H1 (cell line): Measurements from ENCODE around the gene AVL9. TPM values are rescaled to one million over a fixed set of nuclear protein-coding genes. Genes with fewer than 3 reads are reported as not detected.

Experiments used
- CTCF ChIA-PET: fragments of 300-600 bp; sonication (Branson Sonifier 250); formaldehyde crosslinking; loops from one replicate; lab custom pipeline; 2021; ENCODE audit not compliant: partially characterized antibody; lab: Charles Lee
- POLR2A ChIA-PET: fragments of 300-600 bp; sonication (Branson Sonifier 250); formaldehyde crosslinking; loops from one replicate; lab custom pipeline; 2021; ENCODE audit warnings: inconsistent platforms; ENCODE audit not compliant: partially characterized antibody; lab: Charles Lee
- DNase-seq, 2 experiments: peaks; one replicate each; pipeline versions ENCODE4 v3.0.0 to v3.0.0-alpha.2; 2010 to 2022; ENCODE audit warnings: low spot score in 2 of 2, low read depth in 1 of 2, mixed read lengths in 1 of 2
- FAIRE-seq: peaks from 2 replicates; lab custom pipeline; 2011; peaks lifted over from hg19 to GRCh38; lab: Jason Lieb, UNC
- H2AFZ ChIP-seq: 2 replicates; pipeline ENCODE4 v1.8.1; 2012; ENCODE audit warnings: low read length, inconsistent platforms
- H2AK5ac ChIP-seq: 2 replicates; pipeline ENCODE4 v1.6.1; 2013; ENCODE audit warnings: low read depth, low read length
- H2BK120ac ChIP-seq: replicated peaks from 2 replicates; pipeline ENCODE3; 2013; ENCODE audit warnings: low read depth, low read length, inconsistent platforms
- H2BK12ac ChIP-seq: 2 replicates; pipeline ENCODE4 v1.6.1; 2013; ENCODE audit warnings: low read depth, low read length
- H2BK15ac ChIP-seq: 2 replicates; pipeline ENCODE4 v1.6.1; 2013; ENCODE audit warnings: low read length
- H2BK20ac ChIP-seq: 2 replicates; pipeline ENCODE4 v1.6.1; 2013; ENCODE audit warnings: low read length
- H2BK5ac ChIP-seq: 2 replicates; pipeline ENCODE4 v1.6.1; 2013; ENCODE audit warnings: low read depth, low read length
- H3K14ac ChIP-seq: 2 replicates; pipeline ENCODE4 v1.6.1; 2013; ENCODE audit warnings: inconsistent platforms; ENCODE audit not compliant: insufficient read length
- H3K18ac ChIP-seq: 2 replicates; pipeline ENCODE4 v1.6.1; 2013; ENCODE audit warnings: low read length; ENCODE audit errors: extremely low read depth
- H3K23ac ChIP-seq: 2 replicates; pipeline ENCODE4 v1.6.1; 2013; ENCODE audit warnings: inconsistent platforms; ENCODE audit not compliant: insufficient read length
- H3K23me2 ChIP-seq: 2 replicates; pipeline ENCODE4 v1.6.1; 2013; ENCODE audit warnings: low read depth, low read length
- H3K27ac ChIP-seq: 2 replicates; pipeline ENCODE4 v1.6.1; 2011; ENCODE audit warnings: low read depth, low read length, inconsistent platforms
- H3K27me3 ChIP-seq, 4 experiments: replicated peaks in 1 of 4; 1 replicate in 1 of 4; 2 replicates in 3 of 4; pipeline versions ENCODE4 v1.6.1 to v1.8.1; 2011 to 2013; ENCODE audit warnings: low read length in 3 of 4, mild to moderate bottlenecking in 3 of 4, inconsistent platforms in 2 of 4, mixed read lengths in 2 of 4, moderate library complexity in 1 of 4; ENCODE audit not compliant: control insufficient read depth in 3 of 4, insufficient read depth in 3 of 4; ENCODE audit errors: extremely low read depth in 1 of 4
- H3K36me3 ChIP-seq, 4 experiments: 2 replicates each; pipeline versions ENCODE4 v1.6.1 to v1.8.1; 2011 to 2013; ENCODE audit warnings: mild to moderate bottlenecking in 4 of 4, low read length in 3 of 4, moderate library complexity in 2 of 4, control low read depth in 1 of 4, inconsistent platforms in 1 of 4; ENCODE audit not compliant: insufficient read depth in 4 of 4, control insufficient read depth in 2 of 4
- H3K4ac ChIP-seq: replicated peaks from 2 replicates; pipeline ENCODE3; 2013; ENCODE audit warnings: low read length, low read depth, mixed read lengths, inconsistent platforms; ENCODE audit not compliant: insufficient read length
- H3K4me1 ChIP-seq, 4 experiments: replicated peaks in 1 of 4; 1 replicate in 1 of 4; 2 replicates in 3 of 4; pipeline versions ENCODE4 v1.6.1 to v1.8.1; 2011 to 2013; ENCODE audit warnings: low read length in 3 of 4, inconsistent platforms in 2 of 4, mixed read lengths in 1 of 4; ENCODE audit not compliant: insufficient read depth in 4 of 4, control insufficient read depth in 3 of 4
- H3K4me2 ChIP-seq, 2 experiments: 2 replicates each; pipeline versions ENCODE4 v1.6.1 to v1.8.1; 2011 to 2013; ENCODE audit warnings: low read depth in 2 of 2, low read length in 2 of 2, control low read depth in 1 of 2, inconsistent platforms in 1 of 2, mild to moderate bottlenecking in 1 of 2; ENCODE audit not compliant: insufficient read depth in 1 of 2
- H3K4me3 ChIP-seq, 4 experiments: fragments of 200-600, 300-600 bp in 1 of 4; sonication (generic), shearing (Covaris generic), sonication (Bioruptor Twin) in 1 of 4; 2 replicates each; pipeline versions ENCODE4 v1.5.1 to v1.8.1; 2011 to 2016; ENCODE audit warnings: low read length in 4 of 4, low read depth in 3 of 4, control low read depth in 2 of 4, inconsistent platforms in 2 of 4, mild to moderate bottlenecking in 2 of 4, mixed read lengths in 1 of 4, moderate library complexity in 1 of 4; ENCODE audit not compliant: insufficient read depth in 2 of 4; ENCODE audit errors: extremely low read depth in 1 of 4
- H3K56ac ChIP-seq: replicated peaks from 2 replicates; pipeline ENCODE3; 2013; ENCODE audit warnings: low read depth, mild to moderate bottlenecking, mixed read lengths, low read length, inconsistent platforms; ENCODE audit not compliant: insufficient read length
- H3K79me1 ChIP-seq: 2 replicates; pipeline ENCODE4 v1.6.1; 2013; ENCODE audit warnings: low read depth, low read length, control low read depth
- H3K79me2 ChIP-seq, 2 experiments: 2 replicates each; pipeline versions ENCODE4 v1.6.1 to v1.8.1; 2012 to 2013; ENCODE audit warnings: low read length in 2 of 2, mild to moderate bottlenecking in 2 of 2, inconsistent platforms in 1 of 2; ENCODE audit not compliant: insufficient read depth in 2 of 2, control insufficient read depth in 1 of 2
- H3K9ac ChIP-seq, 4 experiments: replicated peaks in 1 of 4; 1 replicate in 1 of 4; 2 replicates in 3 of 4; pipeline versions ENCODE4 v1.6.1 to v1.8.1; 2011 to 2013; ENCODE audit warnings: low read depth in 3 of 4, low read length in 3 of 4, control low read depth in 2 of 4, mild to moderate bottlenecking in 2 of 4, moderate library complexity in 2 of 4, inconsistent platforms in 1 of 4; ENCODE audit errors: extremely low read depth in 1 of 4
- H3K9me3 ChIP-seq, 2 experiments: 2 replicates each; pipeline versions ENCODE4 v1.6.1 to v1.8.1; 2012 to 2013; ENCODE audit warnings: mild to moderate bottlenecking in 2 of 2, moderate library complexity in 2 of 2, control low read depth in 1 of 2, inconsistent platforms in 1 of 2, low read depth in 1 of 2, low read length in 1 of 2, mixed read lengths in 1 of 2; ENCODE audit not compliant: insufficient read depth in 2 of 2
- H4K20me1 ChIP-seq, 2 experiments: replicated peaks in 1 of 2; 2 replicates each; pipeline versions ENCODE3 to v1.8.1; 2011 to 2013; ENCODE audit warnings: inconsistent platforms in 2 of 2, low read length in 2 of 2, mild to moderate bottlenecking in 1 of 2; ENCODE audit not compliant: insufficient read depth in 2 of 2, control insufficient read depth in 1 of 2
- H4K5ac ChIP-seq: 2 replicates; pipeline ENCODE4 v1.6.1; 2013; ENCODE audit warnings: low read length, low read depth, mixed read lengths, inconsistent platforms; ENCODE audit not compliant: insufficient read length
- H4K8ac ChIP-seq: 2 replicates; pipeline ENCODE4 v1.8.0; 2013; ENCODE audit warnings: mild to moderate bottlenecking, moderate library complexity, low read length, inconsistent platforms; ENCODE audit not compliant: insufficient read depth; ENCODE audit errors: extremely low read depth
- H4K91ac ChIP-seq: replicated peaks from 2 replicates; pipeline ENCODE3; 2013; ENCODE audit warnings: low read length, mixed read lengths, inconsistent platforms; ENCODE audit not compliant: insufficient read length
- ATF2 ChIP-seq: IDR thresholded peaks from 2 replicates; pipeline ENCODE4 v1.6.1; 2012; ENCODE audit warnings: low read length, inconsistent platforms
- BACH1 ChIP-seq: IDR thresholded peaks from 2 replicates; pipeline ENCODE4 v1.6.1; 2012; ENCODE audit warnings: low read length, improper control_type of control experiment
- CBX5 ChIP-seq: fragments of 300-800, 300-1000 bp; sonication (generic); IDR thresholded peaks from 2 replicates; pipeline ENCODE4 v1.7.1; 2016; ENCODE audit warnings: antibody characterized with exemption, low read length, low read depth
- CBX8 ChIP-seq: fragments of 300-800, 300-1000 bp; sonication (generic); IDR thresholded peaks from 2 replicates; pipeline ENCODE4 v1.7.1; 2016; ENCODE audit warnings: low read depth, low read length, borderline replicate concordance
- HDAC2 ChIP-seq, 2 experiments: fragments of 300-600 bp in 1 of 2; sonication (generic) in 1 of 2; IDR thresholded peaks; 2 replicates each; pipeline ENCODE4 v1.6.1; 2011 to 2012; ENCODE audit warnings: low read depth in 2 of 2, low read length in 2 of 2, mild to moderate bottlenecking in 2 of 2, moderate library complexity in 2 of 2, borderline replicate concordance in 1 of 2, inconsistent platforms in 1 of 2
- HDAC6 ChIP-seq: IDR thresholded peaks from one replicate; pipeline ENCODE4 v1.7.1; 2012; ENCODE audit warnings: low read depth, mild to moderate bottlenecking, inconsistent platforms, low read length, moderate library complexity
- MAX ChIP-seq: IDR thresholded peaks from 2 replicates; pipeline ENCODE4 v1.6.1; 2012; ENCODE audit warnings: inconsistent platforms
- POLR2AphosphoS5 ChIP-seq: IDR thresholded peaks from 2 replicates; pipeline ENCODE4 v1.6.1; 2011; ENCODE audit warnings: low read depth, low read length
- RFX5 ChIP-seq: IDR thresholded peaks from 2 replicates; pipeline ENCODE4 v1.6.1; 2011; ENCODE audit warnings: low read depth, low read length, improper control_type of control experiment, borderline replicate concordance
- SIN3A ChIP-seq, 2 experiments: IDR thresholded peaks in 1 of 2; conservative IDR thresholded peaks in 1 of 2; 2 replicates each; pipeline ENCODE4 v1.6.1; 2011 to 2012; ENCODE audit warnings: low read length in 2 of 2, improper control_type of control experiment in 1 of 2, low read depth in 1 of 2, mild to moderate bottlenecking in 1 of 2
- SP2 ChIP-seq: IDR thresholded peaks from 2 replicates; pipeline ENCODE4 v1.6.1; 2012; ENCODE audit warnings: mild to moderate bottlenecking, low read length, inconsistent platforms
- TEAD4 ChIP-seq: IDR thresholded peaks from 2 replicates; pipeline ENCODE4 v1.6.1; 2012; ENCODE audit warnings: low read depth, low read length, inconsistent platforms, mixed read lengths
- WGBS, 2 experiments: shearing (Covaris generic) in 1 of 2; methylation state at CpG; one replicate each; pipeline versions ENCODE4 v1.1.6 to v1.1.7; 2013 to 2015; ENCODE audit warnings: low lambda C conversion rate in 2 of 2, mixed read lengths in 2 of 2, inconsistent platforms in 1 of 2, low coverage in 1 of 2, missing lambda C conversion rate in 1 of 2; ENCODE audit not compliant: insufficient replicate concordance in 2 of 2, insufficient coverage in 1 of 2, insufficient read length in 1 of 2; ENCODE audit errors: extremely low coverage in 1 of 2, missing lambda C conversion rate in 1 of 2; 5-methylcytosine and 5-hydroxymethylcytosine counted together
- polyA plus RNA-seq, 7 experiments: library from polyadenylated mRNA; depleted of rRNA in 3 of 7; stranded (reverse) in 5 of 7; unstranded in 2 of 7; fragments of >200 nt in 5 of 7; fragments of 200-250 nt in 2 of 7; gene quantifications; 1 replicate in 5 of 7; 2 replicates in 1 of 7; 4 replicates in 1 of 7; pipeline versions ENCODE4 v1.2.1 to v1.2.3, GENCODE V29; 2011 to 2013; ENCODE audit warnings: missing spikeins in 2 of 7, mixed read lengths in 2 of 7
- total RNA-seq: library from RNA; stranded (reverse); fragmentation: NEBNext Ultra II Directional; extraction: Animal tissue kit (Norgen Biotek cat#: 25700); gene quantifications from 2 replicates; pipeline ENCODE4 v1.2.1, GENCODE V29; 2021

The AVL9 gene
- total and polyA plus RNA-seq, 2 of the 8 experiments (the other 6 are each of a cell fraction or from before 2014, with no cell fraction given) = 15.5 to 42.1 TPM

- no peak overlapping the region for H2AFZ ChIP-seq
- ChIA-PET CTCF (no interaction called here), POLR2A (no interaction called here)
- WGBS, 2 experiments = 76% methylated on average over 4 of the region's 4 CpGs; no CpG with 5 or more reads in 1 of the 2 experiments
- H3K14ac ChIP-seq = no peak overlapping the region
- no peak overlapping the region for H3K23ac ChIP-seq
- no peaks in the 10 kb centered on the region for H3K79me1 ChIP-seq
- H3K36me3 ChIP-seq = peaks cover 0 to 4% (median 0%) of the 10 kb centered on the region in 4 experiments; a peak in 2 of 8 replicates
- H2BK15ac ChIP-seq = no peak overlapping the region
- H2BK5ac ChIP-seq = no peak overlapping the region
- H2BK20ac ChIP-seq = no peak overlapping the region
- no peak overlapping the region for H4K91ac ChIP-seq
- no peak overlapping the region for H2BK12ac ChIP-seq
- H3K4me3 ChIP-seq = no peak overlapping the region
- H3K9me3 ChIP-seq = no peaks in the 10 kb centered on the region
- peaks cover 7 to 9% of the 10 kb centered on the region in 2 experiments for H4K20me1 ChIP-seq
- no peak overlapping the region for H3K18ac ChIP-seq
- no peak overlapping the region for H3K4ac ChIP-seq
- no peak overlapping the region for H4K5ac ChIP-seq
- no peak overlapping the region for H3K27ac ChIP-seq
- peaks cover 0 to 2% (median under 1%) of the 10 kb centered on the region in 4 experiments; a peak in 1 of 7 replicates for H3K4me1 ChIP-seq
- no peak overlapping the region for H3K56ac ChIP-seq
- H2AK5ac ChIP-seq = no peak overlapping the region
- H3K4me2 ChIP-seq = no peak overlapping the region
- peaks cover 0 to 1% (median 0%) of the 10 kb centered on the region in 4 experiments; a peak in 1 of 7 replicates for H3K27me3 ChIP-seq
- H3K23me2 ChIP-seq = no peaks in the 10 kb centered on the region
- no peak overlapping the region for H2BK120ac ChIP-seq
- H4K8ac ChIP-seq = no peak overlapping the region
- DNase-seq = no peak
- H3K9ac ChIP-seq = no peak overlapping the region
- FAIRE-seq = no peak
- peaks cover 18 to 94% of the 10 kb centered on the region in 2 experiments for H3K79me2 ChIP-seq
- TF ChIP-seq POLR2AphosphoS5 = no peak
- TF ChIP-seq RFX5 = no peak
- no peak for TF ChIP-seq ATF2
- TF ChIP-seq SP2 = no peak
- no peak for TF ChIP-seq MAX
- TF ChIP-seq HDAC2 (IDR thresholded peaks at IDR 0.05; ENCODE audit: borderline replicate concordance in 1 of 2, low read depth in 2 of 2, low read length in 2 of 2) = no peak
- no peak for TF ChIP-seq CBX8
- TF ChIP-seq TEAD4 = no peak
- TF ChIP-seq SIN3A (conservative IDR thresholded peaks at IDR 0.05 in 1 of 2, IDR thresholded peaks at IDR 0.05 in 1 of 2; ENCODE audit: low read depth in 1 of 2, low read length in 2 of 2) = no peak
- TF ChIP-seq HDAC6 = no peak
- TF ChIP-seq BACH1 = no peak
- TF ChIP-seq CBX5 = no peak
These were observed 7.4 kb downstream of the AVL9 start for GRCh38 chr7:32502728-32503127.
